Body of pancreas (tissue), 4 donors: ENCODE measurements around the gene CSGALNACT2.

Experiments used
- POLR2A ChIP-seq, 3 donors: fragments of 450-650 bp; IDR thresholded peaks; one replicate each; pipeline ENCODE4 v1.6.1; 2016; ENCODE audit warnings: antibody characterized with exemption in 3 of 3, mild to moderate bottlenecking in 2 of 3
- TF ChIP-seq, protein P1 (sequence below), 7 experiments: fragments of 450-650 bp in 4 of 7; fragments of 200-600 bp in 3 of 7; sonication (generic) in 3 of 7; IDR thresholded peaks; one replicate each; pipeline ENCODE4 v1.5.1; 2016 to 2019; ENCODE audit warnings: antibody characterized with exemption in 7 of 7

GRCh38 chr10:43223056-43223455 is 84.8 kb downstream of the CSGALNACT2 start:
- TF ChIP-seq, protein P1, sequence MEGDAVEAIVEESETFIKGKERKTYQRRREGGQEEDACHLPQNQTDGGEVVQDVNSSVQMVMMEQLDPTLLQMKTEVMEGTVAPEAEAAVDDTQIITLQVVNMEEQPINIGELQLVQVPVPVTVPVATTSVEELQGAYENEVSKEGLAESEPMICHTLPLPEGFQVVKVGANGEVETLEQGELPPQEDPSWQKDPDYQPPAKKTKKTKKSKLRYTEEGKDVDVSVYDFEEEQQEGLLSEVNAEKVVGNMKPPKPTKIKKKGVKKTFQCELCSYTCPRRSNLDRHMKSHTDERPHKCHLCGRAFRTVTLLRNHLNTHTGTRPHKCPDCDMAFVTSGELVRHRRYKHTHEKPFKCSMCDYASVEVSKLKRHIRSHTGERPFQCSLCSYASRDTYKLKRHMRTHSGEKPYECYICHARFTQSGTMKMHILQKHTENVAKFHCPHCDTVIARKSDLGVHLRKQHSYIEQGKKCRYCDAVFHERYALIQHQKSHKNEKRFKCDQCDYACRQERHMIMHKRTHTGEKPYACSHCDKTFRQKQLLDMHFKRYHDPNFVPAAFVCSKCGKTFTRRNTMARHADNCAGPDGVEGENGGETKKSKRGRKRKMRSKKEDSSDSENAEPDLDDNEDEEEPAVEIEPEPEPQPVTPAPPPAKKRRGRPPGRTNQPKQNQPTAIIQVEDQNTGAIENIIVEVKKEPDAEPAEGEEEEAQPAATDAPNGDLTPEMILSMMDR (IDR thresholded peaks at IDR 0.05): no peak
- TF ChIP-seq POLR2A (IDR thresholded peaks at IDR 0.05): no peak
